K562 (cell line): ENCODE data around the gene EXOC6. TPM values are rescaled to one million over a fixed set of nuclear protein-coding genes. Genes with fewer than 3 reads are reported as not detected.

ENCODE experiments used
- ATAC-seq: fragments of 200-7000 bp; cut with Tn5 transposase; 3 replicates; pipeline ENCODE4 v1.9.1; 2020; ENCODE audit warnings: moderate library complexity
- BruUV-seq: library from RNA; stranded (reverse); fragments of 400-500 nt; replicated peaks from 2 replicates; lab custom pipeline; 2021; lab: Mats Ljungman, UMichigan
- CTCF ChIA-PET: fragments of 300-600 bp; formaldehyde crosslinking; extraction: SDS; loops from one replicate; lab custom pipeline; 2021; ENCODE audit warnings: low intra/inter-chr PET ratio; lab: Yijun Ruan, JAX
- POLR2A ChIA-PET: fragments of 300-600, 350-650 bp; sonication (Branson Sonifier 250); formaldehyde crosslinking; extraction: SDS; loops from one replicate; lab custom pipeline; 2021; ENCODE audit warnings: antibody characterized with exemption, inconsistent platforms; lab: Yijun Ruan, JAX
- DNase-seq, 4 experiments: peaks; one replicate each; pipeline versions ENCODE4 v3.0.0 to v3.0.0-alpha.2; 2011 to 2018; ENCODE audit warnings: low spot score in 3 of 4, mixed read lengths in 3 of 4; ENCODE audit errors: extremely low read depth in 1 of 4
- FAIRE-seq: peaks from 2 replicates; lab custom pipeline; 2011; peaks lifted over from hg19 to GRCh38; lab: Jason Lieb, UNC
- H2AFZ ChIP-seq: 2 replicates; pipeline ENCODE4 v1.6.0; 2011; ENCODE audit warnings: low read depth, low read length, control low read depth, inconsistent platforms
- H3K27ac ChIP-seq: fragments of 200-600 bp; 3 replicates; pipeline ENCODE4 v1.8.0; 2011; ENCODE audit warnings: low read depth, mild to moderate bottlenecking, control low read depth, inconsistent platforms, low read length, moderate library complexity, mixed read lengths; ENCODE audit errors: extremely low read depth
- H3K27me3 ChIP-seq, 2 experiments: fragments of 300-600 bp in 1 of 2; 2 replicates in 1 of 2; 3 replicates in 1 of 2; pipeline versions ENCODE4 v1.6.0 to v1.8.0; 2011; ENCODE audit warnings: inconsistent platforms in 2 of 2, low read length in 2 of 2, mild to moderate bottlenecking in 1 of 2, mixed read lengths in 1 of 2, moderate library complexity in 1 of 2; ENCODE audit not compliant: control insufficient read depth in 2 of 2, insufficient read depth in 2 of 2
- H3K36me3 ChIP-seq: fragments of 300-600 bp; 3 replicates; pipeline ENCODE4 v1.8.0; 2011; ENCODE audit warnings: mild to moderate bottlenecking, low read length, inconsistent platforms; ENCODE audit not compliant: control insufficient read depth, insufficient read depth
- H3K4me1 ChIP-seq, 2 experiments: fragments of 200-600 bp in 1 of 2; replicated peaks in 1 of 2; 2 replicates in 1 of 2; 3 replicates in 1 of 2; pipeline versions ENCODE4 v1.5.1 to v1.8.0; 2011; ENCODE audit warnings: inconsistent platforms in 2 of 2, low read length in 2 of 2, mild to moderate bottlenecking in 1 of 2, mixed read lengths in 1 of 2, moderate library complexity in 1 of 2; ENCODE audit not compliant: control insufficient read depth in 2 of 2, insufficient read depth in 2 of 2
- H3K4me2 ChIP-seq: 2 replicates; pipeline ENCODE4 v1.6.1; 2011; ENCODE audit warnings: low read length, control low read depth, inconsistent platforms, mixed read lengths; ENCODE audit not compliant: insufficient read depth
- H3K4me3 ChIP-seq: fragments of 200-600 bp; sonication (generic), shearing (Covaris generic); 2 replicates; pipeline ENCODE4 v1.5.1; 2016; ENCODE audit warnings: control low read depth, inconsistent platforms
- H3K79me2 ChIP-seq: fragments of 200-600 bp; 3 replicates; pipeline ENCODE4 v1.8.0; 2011; ENCODE audit warnings: low read length, inconsistent platforms; ENCODE audit not compliant: control insufficient read depth, insufficient read depth
- H3K9ac ChIP-seq, 2 experiments: 2 replicates each; pipeline versions ENCODE4 v1.6.0 to v1.6.1; 2011; ENCODE audit warnings: low read depth in 2 of 2, low read length in 2 of 2, control low read depth in 1 of 2, inconsistent platforms in 1 of 2, mild to moderate bottlenecking in 1 of 2, mixed read lengths in 1 of 2; ENCODE audit not compliant: insufficient read depth in 1 of 2
- H3K9me1 ChIP-seq: one replicate; pipeline ENCODE4 v1.6.0; 2011; ENCODE audit warnings: inconsistent platforms, mild to moderate bottlenecking, low read length, moderate library complexity; ENCODE audit not compliant: control insufficient read depth, insufficient read depth
- H3K9me3 ChIP-seq: replicated peaks from 2 replicates; pipeline ENCODE4 v1.5.1; 2011; ENCODE audit warnings: low read depth, low read length, inconsistent platforms; ENCODE audit not compliant: control insufficient read depth, insufficient read depth
- H4K20me1 ChIP-seq: replicated peaks from 2 replicates; pipeline ENCODE4 v1.6.1; 2011; ENCODE audit warnings: low read length, inconsistent platforms, mixed read lengths; ENCODE audit not compliant: control insufficient read depth, insufficient read depth
- CEBPB ChIP-seq: fragments of 450-650 bp; IDR thresholded peaks from 2 replicates; pipeline ENCODE4 v1.6.1; 2016; ENCODE audit warnings: missing genetic modification characterization, missing compliant biosample characterization
- CEBPG ChIP-seq, 3 experiments: fragments of 200-800 bp in 1 of 3; sonication (Bioruptor generic) in 1 of 3; sonication (generic) in 1 of 3; formaldehyde crosslinking in 1 of 3; IDR thresholded peaks in 2 of 3; conservative IDR thresholded peaks in 1 of 3; 2 replicates each; pipeline versions ENCODE4 v1.6.1 to v1.8.0; 2016 to 2022; ENCODE audit warnings: missing compliant biosample characterization in 2 of 3, missing genetic modification characterization in 2 of 3, mild to moderate bottlenecking in 1 of 3, missing genetic modification reagents in 1 of 3
- FIP1L1 ChIP-seq: fragments of 200-400 bp; formaldehyde crosslinking; IDR thresholded peaks from 2 replicates; pipeline ENCODE4 v1.6.1; 2018; ENCODE audit warnings: mild to moderate bottlenecking, low read depth, low read length; ENCODE audit not compliant: poor library complexity, severe bottlenecking
- HMG20B ChIP-seq: fragments of 250-450 bp; sonication (Bioruptor Pico); IDR thresholded peaks from 2 replicates; pipeline ENCODE4 v1.5.0; 2021; ENCODE audit warnings: mild to moderate bottlenecking
- NFYB ChIP-seq: IDR thresholded peaks from 2 replicates; pipeline ENCODE4 v1.6.1; 2011; ENCODE audit warnings: mild to moderate bottlenecking, moderate library complexity; ENCODE audit not compliant: insufficient read length; ENCODE audit errors: extremely low read depth
- WGBS: fragments of 100-300 bp; shearing (Covaris generic); methylation state at CpG from one replicate; pipeline ENCODE4 v1.1.6; 2016; ENCODE audit warnings: low coverage, mixed read lengths; ENCODE audit not compliant: insufficient coverage; ENCODE audit errors: missing lambda C conversion rate; 5-methylcytosine and 5-hydroxymethylcytosine counted together
- in situ Hi-C: fragments of 300-500 bp; cut with MboI; formaldehyde crosslinking; loops from 4 replicates; pipeline ENCODE4 v1.15.0; 2018; ENCODE audit warnings: inconsistent platforms, mixed read lengths
- intact Hi-C: fragments of 100-400 bp; cut with micrococcal nuclease; formaldehyde crosslinking; loops from 2 replicates; pipeline ENCODE4 v1.14.2; 2022
- polyA plus RNA-seq, 8 experiments: library from polyadenylated mRNA; depleted of rRNA in 4 of 8; stranded (reverse) in 5 of 8; unstranded in 3 of 8; fragments of >200 nt; fragmentation: Nextera tagmentation in 2 of 8; fragmentation: Illumina TruSeq in 1 of 8; extraction: Ambion mirVana in 2 of 8; extraction: Trizol in 1 of 8; gene quantifications; 2 replicates each; pipeline versions ENCODE4 v1.2.1 to v1.2.3, GENCODE V29; 2011 to 2014; ENCODE audit warnings: inconsistent platforms in 1 of 8, missing spikeins in 1 of 8
- total RNA-seq, 7 experiments: library from RNA; depleted of rRNA in 6 of 7; stranded (reverse); fragments of >200 nt in 6 of 7; fragmentation: Illumina TruSeq in 2 of 7; extraction: Trizol in 2 of 7; gene quantifications; 2 replicates each; pipeline versions ENCODE4 v1.2.1 to v1.2.3, GENCODE V29; 2011 to 2021; ENCODE audit warnings: low replicate concordance in 1 of 7
- TF ChIP-seq, protein P1 (sequence below): fragments of 250-450 bp; sonication (Bioruptor Pico); IDR thresholded peaks from 2 replicates; pipeline ENCODE4 v1.4.0; 2020; ENCODE audit warnings: borderline replicate concordance
- TF ChIP-seq, protein P2 (sequence below), 2 experiments: fragments of 450-650 bp in 1 of 2; sonication (generic) in 1 of 2; formaldehyde crosslinking in 1 of 2; IDR thresholded peaks in 1 of 2; conservative IDR thresholded peaks in 1 of 2; 2 replicates each; pipeline versions ENCODE4 v1.6.1 to v1.8.1; 2016 to 2023; ENCODE audit warnings: mild to moderate bottlenecking in 2 of 2, moderate library complexity in 2 of 2, inconsistent platforms in 1 of 2, missing genetic modification reagents in 1 of 2

Gene EXOC6
- total and polyA plus RNA-seq, 9 of the 15 experiments (the other 6 are each of a cell fraction or from before 2014, with no cell fraction given), result 13.9 to 42.8 (median 24.9) TPM

DNA sequence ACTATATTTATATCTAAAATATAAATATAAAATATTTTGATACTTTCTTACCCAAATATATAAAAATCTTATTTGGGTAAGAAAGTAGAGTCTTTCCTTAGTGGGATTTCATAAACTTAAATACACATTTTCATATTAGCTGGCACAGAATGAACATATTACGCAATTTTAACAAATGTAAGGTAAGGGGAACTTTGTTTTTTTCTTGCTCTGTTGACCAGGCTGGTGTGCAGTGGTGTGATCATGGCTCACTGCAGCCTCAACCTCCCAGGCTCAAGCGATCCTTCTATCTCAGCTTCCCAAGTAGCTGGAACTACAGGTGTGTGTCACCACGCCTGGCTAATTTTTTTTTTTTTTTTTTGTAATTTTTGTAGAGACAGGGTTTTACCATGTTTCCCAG, 243.6 kb downstream of the EXOC6 start:
- H3K9me1 ChIP-seq, result no peaks in the 10 kb centered on the region
- WGBS, result 39% methylated on average over 2 of the region's 3 CpGs
- intact Hi-C loops, result no loop called here
- H3K27ac ChIP-seq, result no peak overlapping the region
- no peak for TF ChIP-seq HMG20B (CRISPR knock-in tag)
- no peak for TF ChIP-seq CEBPG (CRISPR knock-in tag; IDR thresholded peaks at IDR 0.05)
- peak; percentile 49 to 88; a peak in 3 of 4 replicates for TF ChIP-seq CEBPG (tag; conservative IDR thresholded peaks at IDR 0.05 in 1 of 2, IDR thresholded peaks at IDR 0.05 in 1 of 2)
- TF ChIP-seq, protein P1, sequence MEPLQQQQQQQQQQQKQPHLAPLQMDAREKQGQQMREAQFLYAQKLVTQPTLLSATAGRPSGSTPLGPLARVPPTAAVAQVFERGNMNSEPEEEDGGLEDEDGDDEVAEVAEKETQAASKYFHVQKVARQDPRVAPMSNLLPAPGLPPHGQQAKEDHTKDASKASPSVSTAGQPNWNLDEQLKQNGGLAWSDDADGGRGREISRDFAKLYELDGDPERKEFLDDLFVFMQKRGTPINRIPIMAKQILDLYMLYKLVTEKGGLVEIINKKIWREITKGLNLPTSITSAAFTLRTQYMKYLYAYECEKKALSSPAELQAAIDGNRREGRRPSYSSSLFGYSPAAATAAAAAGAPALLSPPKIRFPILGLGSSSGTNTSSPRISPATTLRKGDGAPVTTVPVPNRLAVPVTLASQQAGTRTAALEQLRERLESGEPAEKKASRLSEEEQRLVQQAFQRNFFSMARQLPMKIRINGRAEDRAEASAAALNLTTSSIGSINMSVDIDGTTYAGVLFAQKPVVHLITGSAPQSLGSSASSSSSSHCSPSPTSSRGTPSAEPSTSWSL (CRISPR knock-in tag), result no peak
- TF ChIP-seq CEBPB (tag), result peak; percentile 77
- no peak for TF ChIP-seq NFYB
- TF ChIP-seq FIP1L1, result no peak
- TF ChIP-seq, protein P2, sequence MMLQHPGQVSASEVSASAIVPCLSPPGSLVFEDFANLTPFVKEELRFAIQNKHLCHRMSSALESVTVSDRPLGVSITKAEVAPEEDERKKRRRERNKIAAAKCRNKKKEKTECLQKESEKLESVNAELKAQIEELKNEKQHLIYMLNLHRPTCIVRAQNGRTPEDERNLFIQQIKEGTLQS (IDR thresholded peaks at IDR 0.05), result no peak
- TF ChIP-seq, protein P2 (CRISPR knock-in tag; conservative IDR thresholded peaks at IDR 0.05), result no peak
- TF ChIP-seq, all 486 proteins: peak for 2
- in situ Hi-C loops, result no loop called here
- ChIA-PET CTCF (no interaction called here), POLR2A (no interaction called here)
- Histone ChIP-seq H3K79me2 (no peaks in the 10 kb centered on the region), H3K4me1 (peaks cover under 1 to 3% of the 10 kb centered on the region in 2 experiments; a peak in 2 of 5 replicates), H4K20me1 (no peaks in the 10 kb centered on the region), H3K27me3 (peaks cover 0 to 2% of the 10 kb centered on the region in 2 experiments; a peak in 2 of 5 replicates), H3K4me3 (no peak overlapping the region), H3K4me2 (no peak overlapping the region), H2AFZ (no peak overlapping the region), H3K9me3 (no peaks in the 10 kb centered on the region), H3K9ac (no peak overlapping the region), H3K36me3 (no peaks in the 10 kb centered on the region)
- DNase-seq, result no peak
- ATAC-seq, result no peak
- no TSS peak for BruUV-seq
- FAIRE-seq, result no peak
